HG02759 (cell line): ENCODE results near the gene DLG2.

ENCODE experiments used
- ATAC-seq: cut with Tn5 transposase; IDR thresholded peaks from one replicate; pipeline ENCODE4 v1.9.1; 2021; ENCODE audit warnings: mild to moderate bottlenecking, moderate library complexity; ENCODE audit not compliant: unreplicated experiment

DLG2 gene

GRCh38 chr11:83921447-83922192, 1705.5 kb downstream of the DLG2 start:
- ATAC-seq: no peak

- no peak for ATAC-seq
Measured at GRCh38 chr11:83918476-83918875, 1708.7 kb downstream of the DLG2 start.

GRCh38 chr11:83914995-83915394, 1712.1 kb downstream of the DLG2 start:
- ATAC-seq: no peak

GRCh38 chr11:83909579-83910534, 1717.3 kb downstream of the DLG2 start:
- ATAC-seq: no peak

- ATAC-seq: no peak
Measured at GRCh38 chr11:83908298-83908856, 1718.8 kb downstream of the DLG2 start.

- ATAC-seq: no peak
Measured at GRCh38 chr11:83895516-83895915, 1731.6 kb downstream of the DLG2 start.

GRCh38 chr11:83881428-83881827, 1745.7 kb downstream of the DLG2 start:
- no peak for ATAC-seq

- ATAC-seq: no peak
Measured at GRCh38 chr11:83871054-83871453, 1756.1 kb downstream of the DLG2 start.

GRCh38 chr11:83866655-83867054, 1760.5 kb downstream of the DLG2 start:
- no peak for ATAC-seq

GRCh38 chr11:83865636-83866461, 1761.3 kb downstream of the DLG2 start:
- ATAC-seq: no peak

GRCh38 chr11:83864412-83865057, 1762.6 kb downstream of the DLG2 start:
- ATAC-seq: no peak

- no peak for ATAC-seq
Measured at GRCh38 chr11:83863272-83863671, 1763.9 kb downstream of the DLG2 start.

GRCh38 chr11:83862691-83863090, 1764.5 kb downstream of the DLG2 start:
- no peak for ATAC-seq

- ATAC-seq: no peak
Measured at GRCh38 chr11:83862033-83862432, 1765.1 kb downstream of the DLG2 start.

GRCh38 chr11:83858694-83859093, 1768.5 kb downstream of the DLG2 start:
- no peak for ATAC-seq

- no peak for ATAC-seq
Measured at GRCh38 chr11:83855237-83855636, 1771.9 kb downstream of the DLG2 start.

GRCh38 chr11:83852775-83853442, 1774.2 kb downstream of the DLG2 start:
- ATAC-seq: no peak

- no peak for ATAC-seq
Measured at GRCh38 chr11:83852012-83852411, 1775.1 kb downstream of the DLG2 start.

- no peak for ATAC-seq
Measured at GRCh38 chr11:83847467-83848034, 1779.6 kb downstream of the DLG2 start.
